Stimulated activated CD8-positive, alpha-beta memory T cell treated with anti-CD3 and anti-CD28 coated beads, Interleukin-7, amount 100 ng/mL, for 4 hours (primary cell): Measurements from ENCODE around the gene SLC25A41.
A peak's percentile ranks its signal among the peaks of the same experiment; 100 is the strongest.
"Not testable (repeated sequence)": the region's sequence is repeated elsewhere in the genome, so short reads cannot be mapped to it uniquely, and the experiment has no call there.

Experiments used
- DNase-seq, 2 donors: peaks; one replicate each; pipeline ENCODE4 v3.0.0-alpha.2; 2020; ENCODE audit warnings: low read depth in 2 of 2

The SLC25A41 gene

DNA sequence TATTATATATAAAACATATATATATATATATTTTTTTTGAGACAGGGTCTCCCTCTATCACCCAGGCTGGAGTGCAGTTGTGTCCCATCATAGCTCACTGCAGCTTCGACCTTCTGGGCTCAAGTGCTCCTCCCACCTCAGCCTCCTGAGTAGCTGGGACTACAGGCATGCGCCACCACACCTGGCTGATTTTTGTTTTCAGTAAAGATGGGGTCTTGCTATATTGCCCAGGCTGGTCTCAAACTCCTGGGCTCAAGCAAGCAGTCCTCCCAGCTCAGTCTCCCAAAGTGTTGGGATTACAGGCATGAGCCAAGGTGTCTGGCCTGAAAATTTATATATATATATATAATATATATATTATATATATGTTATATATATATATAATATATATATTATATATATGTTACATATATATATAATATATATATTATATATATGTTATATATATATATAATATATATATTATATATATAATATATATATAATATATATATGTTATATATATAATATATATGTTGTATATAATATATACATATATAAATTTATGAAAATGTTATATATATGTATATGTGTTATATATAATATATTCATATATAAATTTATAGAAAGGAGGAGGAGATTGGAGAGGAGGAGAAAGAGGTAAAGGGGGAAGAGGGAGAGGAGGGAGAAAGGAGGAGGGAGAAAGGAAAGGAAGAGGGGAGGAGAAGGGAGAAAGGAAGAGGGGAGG lies 4.7 kb downstream of the SLC25A41 start:
- DNase-seq, result not testable (repeated sequence)

DNA sequence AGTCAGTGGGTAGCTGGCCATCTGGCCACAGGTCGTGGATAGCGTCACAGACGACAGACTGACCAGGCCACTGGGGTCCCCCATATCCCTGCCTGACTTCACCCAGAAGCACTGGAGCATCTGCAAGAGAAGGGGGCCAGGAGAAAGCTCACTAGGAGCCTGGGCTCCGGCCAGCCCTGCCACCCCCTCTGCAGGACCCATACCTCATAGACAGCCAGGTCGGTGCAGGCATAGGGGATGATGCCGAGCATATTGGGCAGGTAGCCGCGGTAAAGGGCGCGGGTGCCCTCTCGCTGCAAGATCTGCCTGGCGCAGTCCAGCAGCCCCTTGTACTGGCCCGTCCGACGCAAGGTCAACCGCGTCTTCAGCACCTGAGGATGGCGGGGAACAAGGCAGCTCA lies 6.4 kb downstream of the SLC25A41 start:
- no peak for DNase-seq

DNA sequence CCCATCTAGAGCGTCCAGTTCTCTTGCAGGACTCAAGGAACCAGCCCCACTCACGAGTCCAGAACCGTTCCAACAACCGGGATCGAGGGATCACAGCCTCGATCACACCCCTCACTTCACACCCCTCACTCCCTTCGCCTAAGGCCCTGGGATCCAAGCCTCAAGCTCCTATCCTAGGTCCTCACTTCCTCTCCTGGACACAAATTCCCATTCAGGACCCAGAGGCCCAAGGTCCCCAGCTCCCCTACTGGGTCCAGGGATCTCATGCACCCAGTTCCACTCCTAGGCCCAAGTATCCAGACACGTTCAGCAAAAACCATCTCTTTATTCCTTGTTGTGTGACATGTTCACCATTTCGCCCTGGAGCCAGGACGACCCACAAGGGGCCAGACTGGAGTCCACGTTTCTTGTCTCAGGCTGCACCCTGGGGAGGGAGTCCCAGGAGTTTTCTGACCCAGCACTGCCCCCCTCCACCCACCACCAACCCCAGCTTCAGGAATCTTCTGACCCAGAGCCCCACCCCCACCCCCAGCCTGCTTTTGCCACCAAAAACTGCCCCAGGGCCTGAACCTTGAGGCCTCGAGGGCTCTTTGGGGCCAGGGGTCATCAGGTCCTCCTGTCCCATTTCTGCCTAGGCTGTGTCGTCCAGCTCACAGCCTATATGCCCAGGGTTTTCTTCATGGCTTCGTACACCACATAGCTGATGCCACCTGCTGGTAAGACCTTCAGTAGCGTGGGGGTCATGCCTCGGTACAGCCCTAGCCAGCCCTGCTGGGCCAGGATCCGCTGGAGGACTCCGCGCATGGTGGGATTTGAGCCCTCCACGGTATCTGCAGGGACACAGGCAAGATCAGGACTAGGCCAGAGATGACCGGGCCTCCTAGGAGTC lies 7.6 kb downstream of the SLC25A41 start:
- DNase-seq, result no peak

DNA sequence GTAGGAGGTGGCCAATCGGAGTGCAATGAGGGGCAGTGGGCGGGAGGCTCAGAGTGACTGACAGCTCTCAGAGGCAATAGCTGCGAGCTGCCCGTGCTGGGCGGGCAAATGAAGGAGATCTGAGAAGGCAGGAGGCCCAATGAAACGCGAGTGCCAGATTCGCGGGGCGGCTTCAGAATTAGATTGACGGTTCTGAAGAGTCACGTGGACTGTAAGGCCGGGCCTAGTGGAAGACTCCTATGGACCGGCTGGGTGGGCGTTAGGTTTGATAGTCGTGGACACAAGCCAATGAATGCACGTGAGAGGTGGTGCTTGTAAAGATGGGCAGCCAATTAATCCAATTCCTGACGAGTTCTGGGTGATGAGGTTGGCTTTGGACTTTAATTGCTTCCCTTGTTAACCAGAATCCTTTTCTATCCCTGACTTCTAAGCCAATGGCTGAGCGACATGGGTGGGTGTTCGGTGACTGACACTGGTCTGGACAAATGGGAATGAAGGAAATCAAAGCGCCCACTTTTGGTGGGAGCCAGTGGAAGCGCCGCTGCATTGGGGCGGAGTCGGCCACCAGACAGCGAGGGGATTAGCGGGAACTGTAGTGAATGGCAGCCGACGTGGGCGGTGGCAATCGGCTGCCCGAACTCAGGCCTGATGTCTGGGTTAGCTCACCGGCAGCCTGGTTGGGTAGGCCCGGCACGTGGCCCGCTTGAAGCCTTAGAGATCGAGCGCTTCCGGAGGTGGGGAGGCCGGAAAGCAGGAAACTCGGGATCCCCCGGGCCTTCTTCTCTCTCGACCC lies 8.4 kb downstream of the SLC25A41 start:
- DNase-seq, result peak; percentile 99 to 100

DNA sequence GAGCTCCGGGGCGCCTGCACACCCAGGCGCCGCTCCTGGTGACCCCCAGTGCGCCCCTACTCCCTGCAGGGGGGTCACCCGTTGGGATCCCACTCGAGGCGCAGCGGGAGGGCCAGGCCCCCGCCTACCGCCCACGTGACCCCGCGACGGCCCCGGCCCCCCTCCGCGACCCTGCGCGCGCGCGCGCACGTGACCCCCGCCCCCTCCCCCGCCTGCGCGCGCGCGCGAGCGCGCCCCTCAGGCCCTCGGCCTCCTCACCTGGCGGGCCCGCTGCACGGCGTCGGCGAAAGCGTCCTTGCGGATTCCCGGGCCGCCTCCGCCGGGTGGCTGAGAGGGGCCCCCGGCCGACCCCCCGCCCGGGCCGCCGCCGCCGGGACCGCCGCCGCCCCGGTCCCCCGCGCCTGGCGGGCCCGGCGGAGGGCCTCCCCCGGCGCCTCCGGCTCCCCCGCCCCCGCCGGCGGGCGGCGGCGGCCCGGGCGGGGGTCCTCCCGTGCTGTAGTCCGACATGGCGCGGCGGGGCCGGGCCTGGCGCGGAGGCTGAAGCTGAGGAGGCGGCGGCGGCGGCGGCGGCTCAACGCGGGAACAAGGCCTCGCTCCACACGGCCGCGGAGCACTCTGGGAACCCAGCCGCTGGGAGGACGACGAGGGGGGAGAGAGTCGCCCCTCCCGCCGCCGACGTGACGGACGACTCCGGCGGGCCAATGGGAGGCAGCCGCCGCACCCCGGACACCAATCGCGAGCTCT lies 9.2 kb downstream of the SLC25A41 start, which contains the start of gene KHSRP:
TSS of gene KHSRP (minus strand) at position 617 of the 744 bp plus-strand sequence. CDS start at position 507, 110 bp downstream.
- peak in 1 of 2 donors; percentile 36 for DNase-seq

DNA sequence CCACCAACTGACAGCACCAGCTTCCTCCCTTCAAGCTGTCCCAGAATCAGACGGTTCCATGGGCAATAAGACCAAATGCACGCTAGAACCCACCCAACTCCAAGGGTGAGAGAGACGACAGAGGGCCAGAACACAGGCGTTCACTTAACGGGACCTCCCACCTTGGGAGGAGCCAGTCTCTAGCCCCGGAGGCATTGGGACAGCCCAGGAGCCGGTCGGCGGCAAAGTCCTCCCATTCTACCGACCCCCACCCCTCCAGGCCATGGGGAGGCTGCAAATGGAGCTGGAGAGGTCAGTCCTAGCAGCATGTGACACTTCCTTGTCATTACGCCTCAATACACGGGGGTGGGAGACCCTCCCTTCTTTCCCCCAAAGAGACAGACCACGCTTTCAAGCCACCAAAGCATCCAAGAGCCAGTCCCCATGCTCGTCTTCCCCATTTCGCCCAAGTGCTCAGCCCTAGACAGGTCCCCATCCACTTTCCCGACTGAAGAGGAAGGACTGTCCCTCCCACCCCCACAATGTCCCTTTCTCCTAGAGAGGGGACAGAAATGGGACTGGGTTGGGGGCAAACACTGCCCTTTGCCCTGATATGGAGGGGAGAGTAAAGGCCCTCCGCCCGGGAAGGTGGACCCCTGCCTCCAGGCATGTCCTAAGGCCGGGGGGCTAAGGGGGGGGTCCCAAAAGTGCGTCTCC lies 9.9 kb downstream of the SLC25A41 start:
- no peak for DNase-seq

DNA sequence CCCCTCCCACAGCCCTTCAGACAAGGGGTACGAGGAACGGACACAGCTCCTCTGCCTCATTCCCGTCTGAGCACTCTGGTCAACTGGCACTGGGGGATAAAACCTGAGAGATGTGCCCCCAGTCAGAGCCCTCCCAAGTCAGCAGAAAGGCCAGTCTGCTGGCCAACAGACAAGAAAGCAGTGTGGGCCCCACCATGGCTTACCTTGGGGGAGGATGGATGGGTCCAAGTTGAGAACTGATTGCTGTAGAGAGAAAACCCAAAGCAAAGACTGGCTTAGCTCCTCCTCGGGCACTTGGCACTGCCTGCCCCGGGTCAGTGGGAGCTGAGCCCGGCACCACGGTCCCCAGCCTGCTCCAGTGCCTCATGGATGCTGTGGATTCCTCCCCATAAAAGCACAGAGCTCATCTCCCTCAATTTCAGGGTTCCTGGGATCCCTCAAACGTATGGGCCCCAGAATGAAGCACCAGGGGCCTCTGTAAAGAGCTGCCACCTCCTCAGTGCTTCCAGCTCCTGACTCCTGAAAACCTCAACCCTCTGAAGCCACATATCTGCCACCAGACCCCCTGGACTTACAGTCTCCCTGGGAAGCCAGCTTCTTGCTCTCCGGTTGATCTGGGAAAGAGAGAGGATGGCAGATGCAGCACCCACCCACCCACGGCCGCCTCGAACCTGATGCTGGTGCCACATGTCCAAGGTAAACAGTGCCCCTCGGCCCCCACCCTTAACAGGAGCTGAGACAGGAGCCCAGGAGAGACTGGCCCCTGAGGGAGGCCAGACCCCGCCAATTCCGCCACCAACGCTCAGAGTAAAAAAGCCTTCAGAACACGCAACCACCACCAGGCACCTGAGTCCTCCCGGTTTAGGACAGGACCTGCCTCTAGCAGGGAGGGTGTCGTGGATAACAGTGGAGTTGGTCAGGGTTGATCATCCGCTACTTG lies 12.2 kb downstream of the SLC25A41 start:
- no peak for DNase-seq

DNA sequence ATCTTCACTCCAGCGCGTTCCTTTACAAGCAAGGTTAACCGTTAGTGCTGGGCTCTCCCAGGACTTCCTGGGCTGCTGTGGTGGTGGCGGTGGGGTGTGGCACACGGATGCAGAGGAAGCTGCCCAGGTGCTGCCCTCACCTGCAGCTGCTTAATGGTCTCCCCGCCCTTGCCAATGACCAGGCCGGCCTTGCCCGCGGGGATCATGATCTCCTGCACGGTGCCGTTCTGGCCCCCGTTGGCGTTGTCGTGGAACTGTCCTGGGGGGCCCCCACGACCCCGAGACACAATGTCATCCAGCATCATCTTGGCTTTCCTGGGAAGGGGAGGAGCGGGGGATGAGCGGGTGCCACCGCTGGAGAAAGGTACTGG lies 15.0 kb downstream of the SLC25A41 start:
- DNase-seq, result no peak

DNA sequence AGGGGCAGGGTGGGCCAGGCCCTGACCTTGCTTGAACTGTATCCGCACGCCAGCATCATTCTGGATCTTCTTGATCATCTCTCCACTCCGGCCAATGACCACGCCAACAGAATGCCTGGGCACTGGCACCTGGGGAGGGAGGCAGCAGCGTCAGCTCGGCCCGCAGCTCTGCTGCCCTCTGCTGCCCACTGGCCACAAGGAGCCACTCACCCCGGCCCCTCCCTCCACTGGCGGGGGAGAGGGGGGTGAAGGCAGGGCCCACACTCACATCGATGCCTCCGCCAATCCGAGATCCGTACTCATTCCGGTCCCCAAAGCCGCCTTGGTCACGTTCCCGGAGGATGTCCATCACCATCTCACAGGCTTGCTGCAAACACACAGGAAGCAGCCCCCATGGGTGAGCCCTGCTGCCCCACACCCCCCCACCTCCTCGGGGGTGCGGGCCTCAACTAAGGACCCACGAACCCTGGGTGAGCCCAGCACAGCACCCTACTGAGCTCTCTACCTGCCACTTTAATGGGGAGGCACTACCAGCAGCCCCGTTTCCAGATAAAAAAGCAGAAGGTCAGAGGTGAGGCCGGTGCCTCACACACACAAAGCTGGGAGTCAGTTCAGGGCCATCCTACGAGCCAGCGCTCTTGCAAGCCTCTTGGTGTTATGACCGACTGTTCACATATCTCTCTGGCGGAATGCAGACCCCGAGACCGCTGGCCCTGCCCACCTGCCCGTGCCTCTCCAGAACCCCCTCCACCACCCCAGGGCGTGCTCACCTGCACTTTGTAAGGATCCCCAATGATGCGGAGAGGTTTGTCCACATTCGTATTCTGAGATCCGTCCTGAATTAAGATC lies 15.6 kb downstream of the SLC25A41 start:
- no peak for DNase-seq

DNA sequence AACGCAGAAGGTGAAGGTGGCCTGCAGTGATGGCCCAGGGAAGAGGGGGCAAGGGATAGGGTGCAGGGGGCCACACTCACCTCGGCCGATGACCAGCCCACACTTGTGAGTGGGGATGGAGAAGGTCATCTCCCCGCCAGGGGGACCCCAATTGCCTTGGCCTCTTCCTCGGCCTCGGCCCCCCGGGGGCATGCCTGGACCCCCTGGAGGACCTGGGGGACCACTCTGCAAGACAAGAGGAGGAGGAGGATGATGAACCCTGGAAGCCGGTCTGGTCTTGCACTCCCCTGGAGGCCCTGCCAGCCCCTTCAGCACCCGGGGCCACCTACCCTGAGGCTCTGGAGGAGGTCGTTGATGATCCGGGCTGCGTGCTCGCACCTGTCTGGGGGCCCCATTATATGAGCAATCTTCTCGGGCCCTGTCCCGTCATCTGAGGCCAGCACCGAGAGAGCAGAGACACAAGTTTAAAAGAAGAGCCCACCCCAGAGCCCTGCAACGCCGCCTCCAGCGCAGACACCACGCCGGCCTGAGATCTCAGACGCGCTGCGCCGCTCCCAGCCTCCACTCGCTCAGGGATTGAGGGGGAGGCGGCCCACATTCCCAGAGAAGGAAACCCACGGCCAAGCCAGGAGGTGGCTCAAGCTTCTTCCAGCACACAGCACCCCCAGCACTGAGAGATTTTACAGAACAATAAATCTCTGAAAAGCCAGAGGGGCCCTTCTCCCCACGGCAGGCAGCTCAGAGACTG lies 16.7 kb downstream of the SLC25A41 start:
- no peak for DNase-seq

DNA sequence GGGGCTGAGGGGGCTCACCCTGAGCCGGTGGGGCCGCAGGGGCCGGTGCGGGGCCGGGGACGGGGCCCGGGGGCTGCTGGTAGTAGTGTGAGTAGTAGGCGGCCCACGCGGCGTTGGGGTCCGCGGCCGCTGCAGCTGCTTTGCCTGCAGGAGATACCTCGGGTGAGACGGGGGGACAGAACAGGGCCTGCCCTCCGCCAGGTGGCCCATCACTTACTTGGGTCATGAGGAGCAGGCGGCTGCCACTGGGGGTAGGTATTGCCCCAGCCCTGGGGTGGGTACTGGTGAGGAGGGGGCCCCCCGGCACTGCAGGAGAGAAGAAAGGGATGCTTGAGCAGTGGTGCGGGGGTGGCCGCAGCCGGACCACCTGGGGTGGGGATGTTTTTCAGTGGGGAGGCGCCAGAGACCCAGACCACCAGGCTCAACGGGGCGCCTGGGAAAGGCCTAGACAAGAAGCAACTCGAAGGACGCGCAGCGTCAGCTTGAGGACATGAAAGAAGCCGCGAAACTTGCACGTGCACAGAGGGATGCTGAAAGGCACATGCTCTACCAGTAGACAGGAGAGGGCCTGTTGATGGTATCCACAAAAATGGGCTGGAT lies 17.9 kb downstream of the SLC25A41 start:
- no peak for DNase-seq

DNA sequence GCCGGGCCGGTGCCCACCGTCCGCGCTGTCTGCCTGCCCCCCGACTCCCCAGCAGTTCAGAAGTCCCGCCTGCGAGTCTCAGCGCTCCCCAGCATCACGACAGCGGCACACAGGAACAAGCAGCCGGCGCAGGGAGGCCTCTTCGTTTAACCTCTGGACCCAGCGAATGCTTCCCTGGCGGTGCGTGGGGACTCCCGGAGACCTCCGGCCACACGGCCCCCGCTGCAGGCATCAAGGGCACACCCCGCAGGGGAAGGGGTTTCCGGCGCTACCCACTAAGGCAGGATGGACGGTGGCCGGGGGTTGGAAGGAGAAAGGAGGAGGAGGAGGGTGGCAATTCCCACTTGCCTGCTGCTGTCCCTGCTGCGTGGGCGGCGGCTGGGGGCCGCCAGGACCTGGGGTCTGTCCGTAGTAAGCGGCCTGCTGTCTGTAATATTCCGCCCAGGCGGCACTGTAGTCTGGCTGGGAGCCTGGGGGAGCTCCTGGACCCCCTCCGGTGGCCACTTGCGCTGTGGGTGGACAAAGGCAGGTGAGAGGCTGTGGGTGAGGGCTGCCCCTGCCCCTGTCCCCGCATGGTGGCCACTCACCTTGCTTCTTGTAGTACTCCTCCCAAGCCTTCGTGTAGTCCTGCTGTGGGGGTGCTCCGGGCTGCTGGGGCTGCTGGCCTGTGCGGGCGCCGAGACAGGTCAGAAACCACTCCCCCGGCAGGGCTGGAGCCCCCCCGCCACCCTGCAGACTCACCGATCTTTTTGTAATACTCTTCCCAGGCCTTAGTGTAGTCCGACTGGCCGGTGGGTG lies 18.6 kb downstream of the SLC25A41 start:
- no peak for DNase-seq

DNA sequence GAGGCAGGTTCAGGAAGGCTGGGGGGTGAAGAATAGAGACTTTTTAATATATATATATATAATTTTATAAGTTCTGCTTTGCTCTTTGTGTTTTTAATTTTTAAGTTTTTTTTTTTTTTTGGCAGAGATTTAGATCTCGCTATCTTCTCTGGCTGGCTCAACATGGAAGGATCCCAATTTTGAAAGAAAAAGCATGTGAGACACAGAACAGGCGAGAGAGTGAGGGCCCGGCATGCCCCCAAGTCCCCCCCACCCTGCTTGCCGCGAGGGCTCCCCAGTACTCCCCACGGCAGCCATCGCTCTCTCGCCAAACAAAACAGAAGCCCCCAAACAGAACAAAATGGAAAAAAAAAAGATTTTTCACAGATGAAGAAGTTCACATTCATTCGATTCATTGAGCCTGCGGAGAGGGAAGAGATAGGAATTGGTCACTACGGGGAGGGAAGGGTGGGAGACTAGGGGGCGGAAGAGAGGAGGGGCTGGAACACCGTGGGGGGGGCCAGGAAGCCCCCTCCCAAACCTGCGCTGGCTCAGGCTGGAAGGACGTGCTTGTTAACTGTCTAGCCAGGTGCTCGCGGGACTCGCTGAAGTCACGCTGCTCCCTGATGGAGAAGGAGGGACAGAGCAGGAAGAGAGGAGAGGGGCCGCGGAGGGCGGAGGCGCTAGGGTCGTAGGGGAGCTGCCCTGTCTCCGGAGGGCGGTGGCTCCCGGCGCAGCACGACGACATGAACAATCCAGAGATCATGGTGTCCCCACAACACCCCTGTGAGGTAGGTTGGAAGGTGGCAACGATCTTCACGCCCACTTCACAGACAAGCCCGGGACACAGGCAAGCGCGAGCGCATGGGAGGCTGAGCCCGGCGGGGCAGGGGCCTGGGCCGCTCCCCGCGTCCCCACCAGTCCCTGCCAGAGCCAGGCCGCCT lies 19.6 kb downstream of the SLC25A41 start:
- no peak for DNase-seq

DNA sequence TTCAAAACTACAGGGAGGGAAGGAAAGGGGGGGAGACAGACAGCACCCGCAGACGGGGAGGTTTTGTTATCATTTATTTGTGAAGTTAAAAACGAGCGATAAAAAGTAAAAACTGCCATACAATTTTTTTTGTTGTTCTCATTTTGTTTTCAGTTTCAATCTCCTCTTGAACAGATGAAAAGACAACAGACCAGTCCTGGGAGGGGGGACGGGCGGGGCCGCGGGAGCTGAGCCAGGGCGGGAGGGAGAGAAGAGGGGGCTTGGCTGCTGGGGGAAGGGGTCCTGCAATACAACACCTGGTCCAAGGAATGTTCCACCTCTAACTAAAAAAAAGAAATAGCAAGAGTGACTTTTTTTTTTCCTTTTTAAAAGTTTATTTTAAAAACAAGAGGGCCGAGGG lies 20.3 kb downstream of the SLC25A41 start:
- no peak for DNase-seq

DNA sequence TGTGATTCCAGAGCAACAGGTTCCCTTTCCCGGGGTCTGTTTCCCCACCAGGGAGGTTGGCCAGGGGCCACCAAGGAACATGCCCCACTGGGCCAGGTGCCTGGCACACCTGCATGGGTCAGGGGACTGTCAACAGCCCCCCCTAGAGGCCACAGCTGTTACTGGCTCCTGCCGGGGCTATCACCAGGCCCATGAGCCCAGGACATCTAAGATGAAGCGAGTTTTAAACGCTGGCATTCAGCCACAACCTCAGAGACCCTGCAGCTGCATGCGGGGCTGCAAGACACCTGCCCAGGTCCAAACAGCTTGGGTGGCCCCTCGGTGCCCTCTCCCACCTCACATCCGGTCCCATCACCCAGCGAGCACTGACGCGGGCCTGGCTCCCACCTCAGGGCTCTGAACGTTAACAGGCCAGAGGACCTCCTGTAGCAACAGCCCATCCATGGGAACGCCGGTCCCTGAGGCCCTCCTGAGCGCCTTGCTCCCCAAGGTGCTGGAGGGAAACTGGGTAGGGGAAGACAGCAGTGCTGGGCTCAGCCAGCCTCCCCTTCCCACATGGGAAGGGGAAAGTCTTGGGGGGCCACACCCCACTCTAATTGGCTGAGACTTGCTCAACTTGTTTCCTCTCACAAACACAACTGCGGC lies 21.0 kb downstream of the SLC25A41 start:
- DNase-seq, result no peak
